Natural killer cell treated with Interleukin-12 subunit alpha and Interleukin-12 subunit beta and Interleukin-15 and Interleukin-18, amount 100 ng/mL, for 72 hours (primary cell): ENCODE data around the gene TTLL10. TPM values are rescaled to one million over a fixed set of nuclear protein-coding genes. Genes with fewer than 3 reads are reported as not detected.

Experiments
- ATAC-seq, 2 donors: fragments of 150-1000 bp; cut with Tn5 transposase in 1 of 2; sonication (Bioruptor Pico), chemical (Tn5 transposase) in 1 of 2; 2 replicates each; pipeline ENCODE4 v1.10.0; 2021
- DNase-seq: peaks from one replicate; pipeline ENCODE4 v3.0.0; 2022; ENCODE audit warnings: low spot score
- H3K27ac Mint-ChIP-seq, 2 donors: 1 replicate in 1 of 2; 2 replicates in 1 of 2; pipeline ENCODE4 v1.8.0; 2022; ENCODE audit warnings: mixed read lengths in 2 of 2, mild to moderate bottlenecking in 1 of 2, moderate library complexity in 1 of 2
- H3K27me3 Mint-ChIP-seq, 2 donors: 1 replicate in 1 of 2; 2 replicates in 1 of 2; pipeline ENCODE4 v1.8.0; 2022; ENCODE audit warnings: mixed read lengths in 2 of 2
- H3K36me3 Mint-ChIP-seq: one replicate; pipeline ENCODE4 v1.8.0; 2022; ENCODE audit warnings: mixed read lengths
- H3K4me1 Mint-ChIP-seq, 2 donors: 1 replicate in 1 of 2; 2 replicates in 1 of 2; pipeline ENCODE4 v1.8.0; 2022; ENCODE audit warnings: low read depth in 2 of 2, mixed read lengths in 2 of 2, mild to moderate bottlenecking in 1 of 2
- H3K4me3 Mint-ChIP-seq: one replicate; pipeline ENCODE4 v1.8.0; 2022; ENCODE audit warnings: mixed read lengths
- H3K9me3 Mint-ChIP-seq: 2 replicates; pipeline ENCODE4 v1.8.0; 2022; ENCODE audit warnings: mixed read lengths
- total RNA-seq, 2 donors: library from RNA; stranded (reverse); gene quantifications; one replicate each; pipeline ENCODE4 v1.2.3, GENCODE V29; 2022

Gene TTLL10
- total RNA-seq, 2 donors from 2014 or later = 0.31 TPM; not detected in 1

DNA sequence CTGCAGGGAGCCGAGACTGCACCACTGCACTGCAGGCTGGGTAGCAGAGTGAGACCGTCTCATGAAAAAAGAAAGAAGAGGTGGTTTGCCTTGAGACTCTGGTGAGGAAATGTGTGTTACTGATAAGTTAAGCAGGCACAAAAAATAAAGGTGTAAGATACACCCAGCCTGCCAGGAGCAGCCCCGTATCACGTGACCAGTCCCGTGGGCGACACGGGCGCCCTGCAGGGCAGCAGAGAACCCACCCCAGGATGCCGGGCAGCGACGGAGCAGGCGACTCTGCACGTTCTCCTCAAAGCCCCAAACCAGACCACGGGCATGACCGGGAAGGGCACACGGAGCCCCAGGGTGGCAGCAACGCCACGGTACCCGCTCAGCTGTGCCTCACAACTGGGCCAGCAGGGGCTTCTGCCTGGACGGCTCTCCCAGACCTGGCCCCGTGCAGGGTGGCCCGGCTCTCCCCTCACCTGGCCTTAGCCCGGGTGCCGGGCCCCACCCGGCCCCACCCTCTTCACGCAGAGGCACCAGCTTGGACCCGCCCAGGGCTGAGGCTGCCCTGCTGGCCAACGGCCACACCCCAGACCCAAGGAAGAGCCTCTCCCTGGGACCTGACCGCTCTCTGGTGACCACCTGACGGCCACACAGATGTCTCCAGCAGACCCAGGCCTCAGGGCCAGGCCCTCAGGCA, 48.4 kb downstream of the TTLL10 start:
- Mint-ChIP-seq H3K9me3 (no peaks in the 10 kb centered on the region), H3K27ac (peak overlapping the region; percentile 68 to 88), H3K27me3 (no peaks in the 10 kb centered on the region), H3K4me3 (peak overlapping the region; percentile 53), H3K36me3 (peaks cover 17% of the 10 kb centered on the region), H3K4me1 (peaks cover 31 to 45% of the 10 kb centered on the region in 2 donors)
- ATAC-seq = peak; percentile 14 to 51
- DNase-seq = no peak

DNA sequence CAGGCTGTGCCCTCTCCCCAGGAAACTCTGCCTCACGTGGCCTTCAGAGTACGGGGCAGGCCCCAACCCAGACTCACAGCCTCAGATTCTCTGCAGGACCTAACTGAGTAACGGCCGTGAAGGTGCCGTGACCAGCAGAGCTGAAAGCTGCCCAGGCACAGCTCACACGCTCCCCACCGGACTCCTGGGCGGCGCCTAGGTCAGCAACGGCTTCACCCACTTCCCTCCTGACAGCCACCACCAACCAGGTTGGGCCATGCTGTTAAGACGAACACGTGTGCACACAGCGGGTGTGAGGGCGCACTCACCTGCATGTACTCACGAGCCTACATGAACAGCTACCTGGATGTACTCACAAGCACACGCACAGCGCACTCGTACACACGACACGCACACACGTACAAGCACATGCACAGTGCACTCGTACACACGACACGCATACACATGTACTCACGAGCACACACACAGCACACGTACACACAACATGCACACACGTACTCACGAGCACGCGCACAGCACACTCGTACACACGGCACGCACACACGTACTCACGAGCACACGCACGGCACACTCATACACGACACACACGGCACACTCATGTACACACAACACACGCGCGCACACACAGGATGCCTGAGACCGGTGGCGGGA, 49.0 kb downstream of the TTLL10 start:
- peaks cover 17% of the 10 kb centered on the region for H3K36me3 Mint-ChIP-seq

DNA sequence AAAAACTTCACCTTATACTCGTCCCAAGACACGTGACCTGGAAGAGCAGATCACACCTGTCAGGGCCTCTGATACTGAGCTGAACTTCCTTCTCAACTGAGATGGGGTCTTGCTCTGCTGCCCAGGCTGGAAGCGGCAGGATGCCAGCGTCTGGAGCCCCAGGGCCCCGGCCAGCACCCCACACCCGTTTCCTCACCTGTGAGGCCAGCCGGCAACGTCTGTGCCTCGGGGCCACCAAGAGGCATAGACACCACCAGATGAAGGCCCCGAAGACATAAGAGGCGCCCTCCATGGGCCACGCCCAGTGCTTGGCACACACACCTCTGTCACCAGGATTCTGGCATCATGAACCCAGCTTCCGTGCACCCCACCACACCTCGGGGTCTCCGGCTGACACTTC, 49.6 kb downstream of the TTLL10 start:
- ATAC-seq (no peak), DNase-seq (no peak)
- Mint-ChIP-seq H3K27ac (peak overlapping the region; percentile 68 to 88), H3K27me3 (no peaks in the 10 kb centered on the region), H3K36me3 (peaks cover 17% of the 10 kb centered on the region), H3K4me1 (peaks cover 31 to 45% of the 10 kb centered on the region in 2 donors), H3K4me3 (peak overlapping the region; percentile 66), H3K9me3 (no peaks in the 10 kb centered on the region)

More for the DNA sequence above, 49.0 kb downstream of the TTLL10 start:
- H3K4me1 Mint-ChIP-seq = peaks cover 31 to 45% of the 10 kb centered on the region in 2 donors
- peak overlapping the region; percentile 66 for H3K4me3 Mint-ChIP-seq
- H3K9me3 Mint-ChIP-seq = no peaks in the 10 kb centered on the region
- no peaks in the 10 kb centered on the region for H3K27me3 Mint-ChIP-seq
- ATAC-seq (peak; percentile 44 to 78), DNase-seq (no peak)
- H3K27ac Mint-ChIP-seq = peak overlapping the region; percentile 68 to 88

DNA sequence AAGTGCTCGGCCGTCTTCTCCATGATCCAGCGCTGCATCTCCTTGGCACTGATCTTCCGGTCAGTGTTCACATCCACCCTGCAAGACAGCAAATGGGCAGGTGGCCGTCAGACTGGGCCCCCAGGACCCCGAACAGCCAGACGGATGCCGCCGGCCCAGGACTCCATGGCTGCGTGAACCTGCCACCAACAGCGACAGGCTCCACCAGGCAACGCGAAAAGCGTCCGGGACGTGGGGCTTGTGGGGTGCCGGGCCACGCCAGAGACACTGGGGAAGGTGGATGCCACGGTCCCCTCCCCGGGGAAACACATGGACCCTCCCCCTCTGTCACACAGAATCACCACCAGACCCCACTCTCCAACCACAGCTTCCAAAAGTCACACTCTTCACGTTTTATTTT, 50.2 kb downstream of the TTLL10 start:
- H3K27ac Mint-ChIP-seq = no peak overlapping the region

DNA sequence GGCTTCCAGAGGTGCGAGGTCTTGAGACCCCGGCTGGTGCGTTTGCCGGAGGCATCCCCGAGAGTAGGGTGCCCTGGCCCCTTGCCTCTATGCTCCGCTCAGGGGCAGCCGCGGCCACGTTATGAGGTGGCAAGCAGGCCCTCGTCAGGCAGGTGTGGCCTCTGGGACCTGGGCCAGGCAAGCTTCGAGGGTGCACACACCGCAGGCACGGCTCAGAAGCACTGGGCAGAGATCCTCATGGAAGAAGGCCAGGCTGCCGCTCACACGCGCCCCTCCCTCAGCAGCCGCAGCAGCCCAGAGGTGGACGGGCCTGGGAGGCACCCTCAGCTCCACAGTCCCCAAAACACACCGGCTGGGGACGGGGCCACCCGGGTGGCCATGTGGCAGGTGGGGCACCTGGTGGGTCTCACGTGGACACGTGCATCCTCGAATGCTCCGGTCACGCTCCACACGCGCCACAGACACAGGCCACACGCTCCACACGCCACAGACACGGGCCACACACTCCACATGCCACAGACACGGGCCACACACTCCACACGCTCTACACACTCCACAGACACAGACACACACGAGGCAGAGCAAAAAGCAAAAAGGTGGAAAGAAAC, 51.7 kb downstream of the TTLL10 start:
- no peak for DNase-seq
- H3K27me3 Mint-ChIP-seq = no peaks in the 10 kb centered on the region
- H3K36me3 Mint-ChIP-seq = peaks cover 22% of the 10 kb centered on the region
- H3K4me3 Mint-ChIP-seq = no peak overlapping the region
- H3K27ac Mint-ChIP-seq = no peak overlapping the region
- peaks cover 35 to 48% of the 10 kb centered on the region in 2 donors for H3K4me1 Mint-ChIP-seq
- no peak for ATAC-seq
- no peaks in the 10 kb centered on the region for H3K9me3 Mint-ChIP-seq

More for the DNA sequence above, 50.2 kb downstream of the TTLL10 start:
- H3K9me3 Mint-ChIP-seq = no peaks in the 10 kb centered on the region
- H3K36me3 Mint-ChIP-seq = peaks cover 17% of the 10 kb centered on the region
- ATAC-seq (no peak), DNase-seq (no peak)
- H3K4me1 Mint-ChIP-seq = peaks cover 31 to 45% of the 10 kb centered on the region in 2 donors
- H3K27me3 Mint-ChIP-seq = no peaks in the 10 kb centered on the region
- H3K4me3 Mint-ChIP-seq = no peak overlapping the region

DNA sequence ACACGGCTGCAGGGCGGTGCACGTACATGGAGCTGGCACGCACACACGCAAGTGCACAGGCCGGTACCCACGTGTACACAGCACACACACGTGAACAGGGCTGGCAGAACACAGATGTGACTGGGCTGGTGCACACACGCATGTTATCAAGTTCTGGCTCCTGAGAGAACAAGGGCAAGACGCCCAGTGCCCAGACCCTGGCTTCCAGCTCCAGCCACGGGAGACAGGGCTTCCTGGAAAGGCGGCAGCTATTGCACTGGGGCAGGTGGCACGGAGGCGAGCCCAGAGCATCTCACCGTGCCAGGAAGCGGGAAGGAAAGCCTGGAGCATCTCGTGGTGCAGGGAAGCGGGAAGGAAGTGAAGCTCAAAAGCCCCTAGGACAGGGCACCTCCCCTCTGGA, 52.2 kb downstream of the TTLL10 start:
- H3K27me3 Mint-ChIP-seq = no peaks in the 10 kb centered on the region
- ATAC-seq = no peak
- no peak for DNase-seq
- no peak overlapping the region for H3K4me3 Mint-ChIP-seq
- H3K36me3 Mint-ChIP-seq = peaks cover 26% of the 10 kb centered on the region
- H3K27ac Mint-ChIP-seq = no peak overlapping the region
- no peaks in the 10 kb centered on the region for H3K9me3 Mint-ChIP-seq
- peaks cover 34 to 46% of the 10 kb centered on the region in 2 donors for H3K4me1 Mint-ChIP-seq

DNA sequence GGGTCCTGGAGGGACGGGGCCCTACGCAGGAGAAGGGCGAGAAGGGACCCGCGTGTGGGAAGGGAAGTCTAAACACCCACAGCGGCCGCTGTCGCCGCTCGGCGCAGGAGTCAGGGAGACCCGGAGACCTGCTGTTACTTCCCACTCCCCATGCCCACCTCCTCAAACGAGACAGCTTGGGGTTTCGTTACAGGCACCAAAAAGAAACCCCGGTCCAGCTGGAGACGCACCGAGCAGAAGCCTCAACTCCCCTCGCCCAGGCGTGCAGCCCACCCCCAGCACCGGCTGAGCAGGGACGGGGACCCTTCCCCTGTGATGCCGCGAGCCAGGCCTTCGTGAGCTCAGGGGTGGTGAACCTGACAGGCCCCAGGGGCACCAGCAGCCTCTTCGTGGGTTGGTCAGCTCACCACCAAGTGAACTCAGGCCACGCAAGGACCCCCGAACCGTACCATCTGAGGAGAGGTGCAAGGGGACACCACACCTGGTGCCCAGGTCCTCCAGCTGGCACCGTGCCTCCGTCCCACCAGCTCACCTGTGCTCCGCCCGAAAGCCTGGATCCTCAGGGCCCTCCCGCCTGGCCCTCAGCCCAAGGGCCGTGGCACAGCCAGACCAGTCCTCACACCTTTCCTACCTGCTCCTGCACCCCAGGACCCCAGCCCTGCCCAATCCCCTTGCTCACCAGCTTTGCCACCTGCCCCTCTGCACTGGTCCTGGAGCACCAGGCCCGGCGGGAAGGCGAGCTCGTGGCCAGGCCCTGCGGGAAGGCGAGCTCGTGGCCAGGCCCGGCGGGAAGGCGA, 53.1 kb downstream of the TTLL10 start:
- Mint-ChIP-seq H3K27me3 (no peaks in the 10 kb centered on the region), H3K36me3 (peaks cover 29% of the 10 kb centered on the region), H3K27ac (no peak overlapping the region), H3K4me1 (peaks cover 33 to 42% of the 10 kb centered on the region in 2 donors), H3K4me3 (no peak overlapping the region), H3K9me3 (no peaks in the 10 kb centered on the region)
- no peak for ATAC-seq
- no peak for DNase-seq

DNA sequence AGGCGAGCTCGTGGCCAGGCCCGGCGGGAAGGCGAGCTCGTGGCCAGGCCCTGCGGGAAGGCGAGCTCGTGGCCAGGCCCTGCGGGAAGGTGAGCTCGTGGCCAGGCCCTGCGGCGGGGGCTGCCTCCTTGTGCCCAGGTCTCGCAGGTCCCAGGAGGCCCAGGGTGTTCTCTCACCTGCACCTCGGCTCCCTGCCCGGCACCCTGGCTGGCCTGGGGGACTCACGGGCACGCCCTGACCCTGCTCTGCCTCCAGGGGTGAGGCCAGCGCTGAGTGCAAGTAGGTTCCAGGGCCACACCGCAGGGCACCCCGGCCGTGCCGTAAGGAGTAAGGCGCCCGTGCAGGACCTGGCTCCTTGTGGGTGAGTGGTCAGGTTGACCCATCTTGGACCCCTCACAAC, 53.7 kb downstream of the TTLL10 start:
- H3K36me3 Mint-ChIP-seq = peaks cover 29% of the 10 kb centered on the region
- no peak for DNase-seq
- H3K27ac Mint-ChIP-seq = no peak overlapping the region
- peaks cover 31 to 39% of the 10 kb centered on the region in 2 donors for H3K4me1 Mint-ChIP-seq
- no peaks in the 10 kb centered on the region for H3K27me3 Mint-ChIP-seq
- no peaks in the 10 kb centered on the region for H3K9me3 Mint-ChIP-seq
- no peak overlapping the region for H3K4me3 Mint-ChIP-seq
- no peak for ATAC-seq

DNA sequence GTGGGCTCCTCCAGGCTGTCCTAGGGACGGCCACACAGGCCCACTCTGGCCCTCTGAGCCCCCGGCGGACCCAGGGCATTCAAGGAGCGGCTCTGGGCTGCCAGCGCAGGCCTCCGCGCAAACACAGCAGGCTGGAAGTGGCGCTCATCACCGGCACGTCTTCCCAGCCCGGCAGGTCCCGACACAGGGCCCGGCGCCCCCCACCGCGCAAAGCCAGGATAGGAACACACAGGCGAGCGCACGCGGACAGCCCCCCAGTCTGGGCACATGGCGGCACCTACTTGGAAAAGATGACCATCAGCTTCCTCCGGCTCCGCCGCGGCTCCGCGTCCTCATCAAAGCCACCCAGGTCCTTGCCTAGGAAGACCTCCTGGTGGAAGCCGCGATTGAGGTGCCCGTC, 54.5 kb downstream of the TTLL10 start:
- H3K27me3 Mint-ChIP-seq = no peaks in the 10 kb centered on the region
- H3K4me3 Mint-ChIP-seq = no peak overlapping the region
- no peaks in the 10 kb centered on the region for H3K9me3 Mint-ChIP-seq
- peaks cover 24 to 31% of the 10 kb centered on the region in 2 donors for H3K4me1 Mint-ChIP-seq
- ATAC-seq (no peak), DNase-seq (no peak)
- H3K27ac Mint-ChIP-seq = no peak overlapping the region
- H3K36me3 Mint-ChIP-seq = peaks cover 24% of the 10 kb centered on the region

DNA sequence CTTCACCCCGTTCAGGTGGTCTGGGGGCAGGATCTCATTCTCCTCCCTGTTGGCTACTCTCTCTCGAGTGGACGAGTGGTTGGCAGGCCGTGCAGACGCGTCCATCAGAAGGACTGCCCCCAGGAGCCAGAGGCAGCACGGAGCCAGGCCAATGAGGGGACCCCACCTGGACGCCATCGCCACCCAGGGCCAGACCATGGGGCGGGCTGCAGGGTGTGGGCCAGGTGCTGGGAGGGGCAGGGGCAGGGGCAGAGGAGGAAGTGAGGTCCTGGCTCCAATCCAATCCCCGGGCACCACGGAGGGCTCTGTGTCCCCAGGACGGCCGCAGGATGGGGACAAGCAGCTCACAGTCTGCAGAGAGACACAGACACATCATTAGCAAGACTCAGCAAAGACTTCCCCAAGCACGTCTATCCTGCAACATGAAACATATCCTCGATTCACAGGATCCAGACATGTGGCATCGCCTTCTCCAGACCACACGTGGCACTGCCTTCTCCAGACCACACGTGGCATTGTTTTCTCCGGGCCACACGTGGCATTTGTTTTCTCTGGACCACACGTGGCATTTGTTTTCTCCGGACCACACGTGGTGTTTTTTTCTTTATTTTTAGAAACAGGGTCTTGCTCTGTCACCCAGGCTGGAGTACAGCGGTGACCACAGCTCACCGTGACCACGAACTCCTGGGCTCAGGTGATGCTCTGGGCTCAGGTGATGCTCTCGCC, 55.1 kb downstream of the TTLL10 start:
- H3K27ac Mint-ChIP-seq = peak overlapping the region in 1 of 2 donors; percentile 95
- no peaks in the 10 kb centered on the region for H3K27me3 Mint-ChIP-seq
- peaks cover 27% of the 10 kb centered on the region for H3K36me3 Mint-ChIP-seq
- H3K9me3 Mint-ChIP-seq = no peaks in the 10 kb centered on the region
- peaks cover 28 to 34% of the 10 kb centered on the region in 2 donors for H3K4me1 Mint-ChIP-seq
- ATAC-seq (no peak), DNase-seq (no peak)
- no peak overlapping the region for H3K4me3 Mint-ChIP-seq

DNA sequence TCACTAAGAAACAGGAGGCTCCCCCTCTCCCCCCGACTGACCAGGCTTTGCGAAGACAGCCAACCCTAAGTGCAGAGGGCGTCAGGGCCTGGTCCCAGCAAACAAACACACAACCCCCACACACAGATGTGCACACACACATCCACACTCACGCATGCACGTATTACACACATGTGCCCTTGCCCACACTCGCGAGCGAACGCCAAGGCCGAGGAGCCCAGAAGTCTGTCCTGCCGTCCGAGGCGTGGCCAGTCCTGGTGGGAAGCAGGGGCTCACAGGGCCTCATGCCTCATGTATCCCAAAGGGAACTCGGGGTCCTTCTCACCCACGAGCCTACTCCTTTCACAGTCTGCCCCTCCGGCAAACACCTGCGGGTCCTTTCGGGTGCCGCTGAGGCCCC, 56.1 kb downstream of the TTLL10 start:
- Mint-ChIP-seq H3K4me3 (peak overlapping the region; percentile 98), H3K36me3 (peaks cover 23% of the 10 kb centered on the region), H3K4me1 (peaks cover 31% of the 10 kb centered on the region in 2 donors), H3K9me3 (no peaks in the 10 kb centered on the region), H3K27me3 (no peaks in the 10 kb centered on the region), H3K27ac (peak overlapping the region; percentile 90 to 95)
- ATAC-seq = no peak
- no peak for DNase-seq

DNA sequence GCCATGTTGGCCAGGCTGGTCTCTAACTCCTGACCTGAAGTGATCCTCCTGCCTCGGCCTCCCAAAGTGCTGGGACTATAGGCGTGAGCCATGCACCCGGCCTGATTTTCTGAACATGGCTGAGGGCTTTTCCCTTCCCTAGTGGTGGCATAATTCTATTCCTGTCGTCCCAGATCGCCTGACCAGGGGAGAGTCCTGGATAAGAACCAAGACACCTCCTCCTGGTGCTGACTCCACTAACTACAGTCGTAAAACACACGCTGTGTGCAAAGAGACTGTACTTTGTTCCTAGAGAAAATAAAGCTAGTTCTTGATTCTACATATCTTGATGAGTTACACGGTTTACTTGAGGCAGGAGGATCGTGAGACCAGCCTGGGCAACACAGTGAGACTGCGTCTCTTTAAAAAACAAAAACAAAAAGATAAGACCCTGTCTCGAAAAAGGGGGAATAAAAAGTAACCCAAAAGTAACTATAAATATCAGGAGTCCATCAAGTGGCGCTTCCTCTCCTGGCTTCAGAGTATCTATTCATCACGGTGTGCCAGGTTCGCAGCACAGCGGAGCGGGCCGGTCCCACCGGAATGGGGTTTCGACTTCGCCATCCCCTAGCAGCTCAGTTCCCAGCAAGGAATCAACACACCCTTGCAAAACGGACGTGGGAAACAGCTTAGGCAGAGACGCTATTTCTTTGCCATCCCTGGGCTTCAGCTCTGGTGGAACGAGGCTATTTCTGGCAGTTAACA, 57.1 kb downstream of the TTLL10 start:
- peak overlapping the region; percentile 90 to 95 for H3K27ac Mint-ChIP-seq
- H3K9me3 Mint-ChIP-seq = no peaks in the 10 kb centered on the region
- peaks cover 26% of the 10 kb centered on the region in 2 donors for H3K4me1 Mint-ChIP-seq
- ATAC-seq (no peak), DNase-seq (no peak)
- peak overlapping the region; percentile 98 for H3K4me3 Mint-ChIP-seq
- peaks cover 19% of the 10 kb centered on the region for H3K36me3 Mint-ChIP-seq
- no peaks in the 10 kb centered on the region for H3K27me3 Mint-ChIP-seq
